Measurements from ENCODE around the gene ABCC9. TPM values are rescaled to one million over a fixed set of nuclear protein-coding genes. Genes with fewer than 3 reads are reported as not detected.

The ABCC9 gene
- total and polyA plus RNA-seq, 9 donors: 4.9 to 54.8 (median 19.0) TPM

DNA sequence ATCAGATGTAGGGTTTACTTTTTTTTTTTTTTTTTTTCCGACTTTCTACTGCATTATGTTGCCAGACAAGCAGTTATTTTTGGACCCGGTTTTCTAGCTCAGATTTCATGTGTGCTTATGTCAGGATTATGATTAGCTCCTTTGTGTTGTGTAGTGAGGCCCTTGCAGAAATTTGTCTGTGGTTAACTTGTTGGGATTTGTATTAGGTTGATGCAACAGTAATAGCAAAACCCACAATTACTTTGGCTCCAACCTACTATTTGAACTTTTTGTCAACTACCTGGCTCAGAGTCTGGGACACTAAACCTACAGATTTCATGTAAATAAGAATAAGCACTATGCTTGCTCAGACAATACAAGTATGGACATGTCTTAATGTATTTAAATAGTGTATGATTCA lies 122.6 kb downstream of the ABCC9 start:
- no peaks in the 10 kb centered on the region for H3K36me3 ChIP-seq
- H3K9me3 ChIP-seq: no peaks in the 10 kb centered on the region
- no peak overlapping the region for H3K27ac ChIP-seq
- WGBS, 3 donors: 8 to 19% (median 18%) methylated on average over 2 of the region's 2 CpGs
- H3K4me3 ChIP-seq: no peak overlapping the region
- TF ChIP-seq POLR2A (IDR thresholded peaks at IDR 0.05) (no peak), EP300 (IDR thresholded peaks at IDR 0.05) (no peak)
- TF ChIP-seq, protein P1, sequence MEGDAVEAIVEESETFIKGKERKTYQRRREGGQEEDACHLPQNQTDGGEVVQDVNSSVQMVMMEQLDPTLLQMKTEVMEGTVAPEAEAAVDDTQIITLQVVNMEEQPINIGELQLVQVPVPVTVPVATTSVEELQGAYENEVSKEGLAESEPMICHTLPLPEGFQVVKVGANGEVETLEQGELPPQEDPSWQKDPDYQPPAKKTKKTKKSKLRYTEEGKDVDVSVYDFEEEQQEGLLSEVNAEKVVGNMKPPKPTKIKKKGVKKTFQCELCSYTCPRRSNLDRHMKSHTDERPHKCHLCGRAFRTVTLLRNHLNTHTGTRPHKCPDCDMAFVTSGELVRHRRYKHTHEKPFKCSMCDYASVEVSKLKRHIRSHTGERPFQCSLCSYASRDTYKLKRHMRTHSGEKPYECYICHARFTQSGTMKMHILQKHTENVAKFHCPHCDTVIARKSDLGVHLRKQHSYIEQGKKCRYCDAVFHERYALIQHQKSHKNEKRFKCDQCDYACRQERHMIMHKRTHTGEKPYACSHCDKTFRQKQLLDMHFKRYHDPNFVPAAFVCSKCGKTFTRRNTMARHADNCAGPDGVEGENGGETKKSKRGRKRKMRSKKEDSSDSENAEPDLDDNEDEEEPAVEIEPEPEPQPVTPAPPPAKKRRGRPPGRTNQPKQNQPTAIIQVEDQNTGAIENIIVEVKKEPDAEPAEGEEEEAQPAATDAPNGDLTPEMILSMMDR (IDR thresholded peaks at IDR 0.05): no peak
- H3K4me1 ChIP-seq (ENCODE audit: insufficient read depth): peaks cover 8% of the 10 kb centered on the region
- DNase-seq: no peak
- no peaks in the 10 kb centered on the region for H3K27me3 ChIP-seq
- intact Hi-C loops (cut with DNase I): no loop called here

GRCh38 chr12:21815306-21816062 lies 125.7 kb downstream of the ABCC9 start:
- H3K27ac ChIP-seq: no peak overlapping the region
- intact Hi-C loops (cut with DNase I): no loop called here
- H3K4me3 ChIP-seq: no peak overlapping the region
- H3K27me3 ChIP-seq: no peaks in the 10 kb centered on the region
- WGBS, 3 donors: 87 to 91% (median 91%) methylated on average over 1 of the region's 1 CpG
- peaks cover 2% of the 10 kb centered on the region for H3K4me1 ChIP-seq (ENCODE audit: insufficient read depth)
- no peaks in the 10 kb centered on the region for H3K9me3 ChIP-seq
- no peaks in the 10 kb centered on the region for H3K36me3 ChIP-seq
- TF ChIP-seq EP300 (IDR thresholded peaks at IDR 0.05) (no peak), POLR2A (IDR thresholded peaks at IDR 0.05) (no peak)
- TF ChIP-seq, protein P1 (IDR thresholded peaks at IDR 0.05): no peak
- no peak for DNase-seq

DNA sequence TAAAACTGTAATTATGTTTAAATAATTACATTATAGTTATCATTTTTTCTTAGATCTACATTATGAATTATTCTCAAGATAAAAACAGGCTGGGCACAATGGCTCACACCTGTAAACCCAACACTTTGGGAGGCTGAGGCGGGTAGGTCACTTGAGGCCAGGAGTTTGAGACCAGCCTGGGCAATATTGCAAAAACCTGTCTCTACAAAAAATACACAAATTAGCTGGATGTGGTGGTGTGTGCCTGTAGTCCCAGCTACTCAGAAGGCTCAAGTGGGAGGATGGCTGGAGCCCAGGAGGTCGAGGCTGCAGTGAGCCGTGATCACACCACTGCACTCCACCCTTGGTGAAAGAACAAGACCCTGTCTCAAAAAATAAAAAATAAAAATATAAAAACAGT lies 126.4 kb downstream of the ABCC9 start:
- intact Hi-C loops (cut with DNase I): no loop called here
- no peak for DNase-seq
- WGBS, 3 donors: 83 to 94% (median 84%) methylated on average over 3 of the region's 3 CpGs

GRCh38 chr12:21814327-21814726 lies 126.9 kb downstream of the ABCC9 start:
- TF ChIP-seq, protein P1 (IDR thresholded peaks at IDR 0.05): no peak
- TF ChIP-seq POLR2A (IDR thresholded peaks at IDR 0.05): no peak
- TF ChIP-seq EP300 (IDR thresholded peaks at IDR 0.05): no peak
- Histone ChIP-seq H3K36me3 (no peaks in the 10 kb centered on the region), H3K4me1 (ENCODE audit: insufficient read depth) (peaks cover 1% of the 10 kb centered on the region), H3K27ac (no peak overlapping the region), H3K4me3 (no peak overlapping the region), H3K27me3 (no peaks in the 10 kb centered on the region), H3K9me3 (no peaks in the 10 kb centered on the region)
- intact Hi-C loops (cut with DNase I): no loop called here
- no peak for DNase-seq
- WGBS, 3 donors: 91 to 97% (median 95%) methylated on average over 2 of the region's 2 CpGs

More for the DNA sequence above, 126.4 kb downstream of the ABCC9 start:
- TF ChIP-seq POLR2A (IDR thresholded peaks at IDR 0.05): no peak
- H3K36me3 ChIP-seq: no peaks in the 10 kb centered on the region
- no peaks in the 10 kb centered on the region for H3K9me3 ChIP-seq
- peaks cover 2% of the 10 kb centered on the region for H3K4me1 ChIP-seq (ENCODE audit: insufficient read depth)
- no peak overlapping the region for H3K27ac ChIP-seq
- no peaks in the 10 kb centered on the region for H3K27me3 ChIP-seq
- no peak overlapping the region for H3K4me3 ChIP-seq

DNA sequence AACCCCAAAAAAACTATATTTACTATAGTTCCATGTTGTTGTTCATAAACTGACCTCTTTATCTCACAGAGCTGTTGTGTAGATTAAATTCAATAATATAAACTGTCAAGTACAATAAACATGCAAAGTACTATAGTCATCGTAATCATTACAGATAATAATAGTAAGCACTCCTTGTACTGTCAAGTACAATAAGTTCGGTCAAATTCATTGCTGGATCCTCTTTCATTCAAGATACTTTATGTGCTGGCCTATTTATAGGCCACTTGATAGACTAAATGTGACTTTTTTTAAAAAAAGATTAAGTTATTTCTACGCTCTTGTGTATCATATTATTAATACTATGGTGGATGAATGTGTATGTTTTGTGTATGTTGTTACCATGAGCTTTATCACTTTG lies 127.5 kb downstream of the ABCC9 start:
- 80 to 86% (median 83%) methylated on average over 3 of the region's 3 CpGs for WGBS, 3 donors
- Histone ChIP-seq H3K36me3 (no peaks in the 10 kb centered on the region), H3K4me3 (no peak overlapping the region), H3K9me3 (no peaks in the 10 kb centered on the region), H3K4me1 (ENCODE audit: insufficient read depth) (no peaks in the 10 kb centered on the region), H3K27me3 (no peaks in the 10 kb centered on the region), H3K27ac (no peak overlapping the region)
- no peak for TF ChIP-seq EP300 (IDR thresholded peaks at IDR 0.05)
- TF ChIP-seq POLR2A (IDR thresholded peaks at IDR 0.05): no peak
- TF ChIP-seq, protein P1 (IDR thresholded peaks at IDR 0.05): no peak
- no peak for DNase-seq
- intact Hi-C loops (cut with DNase I): no loop called here

Data from ovary (tissue), 9 donors.